IMR-90 (cell line): ENCODE data around the gene PIAS4.

Experiments
- MAFK ChIP-seq: IDR thresholded peaks from 2 replicates; pipeline ENCODE4 v1.6.1; 2012; ENCODE audit warnings: low read depth, low read length, improper control_type of control experiment
- RAD21 ChIP-seq: IDR thresholded peaks from 2 replicates; pipeline ENCODE4 v1.6.1; 2012; ENCODE audit warnings: low read length, improper control_type of control experiment
- RCOR1 ChIP-seq: IDR thresholded peaks from 2 replicates; pipeline ENCODE4 v1.6.1; 2012; ENCODE audit warnings: mild to moderate bottlenecking, low read length, improper control_type of control experiment; ENCODE audit not compliant: insufficient replicate concordance
- TF ChIP-seq, protein P1 (sequence below): conservative IDR thresholded peaks from 2 replicates; pipeline ENCODE4 v1.5.1; 2012; ENCODE audit warnings: mild to moderate bottlenecking, low read depth, low read length, improper control_type of control experiment

DNA sequence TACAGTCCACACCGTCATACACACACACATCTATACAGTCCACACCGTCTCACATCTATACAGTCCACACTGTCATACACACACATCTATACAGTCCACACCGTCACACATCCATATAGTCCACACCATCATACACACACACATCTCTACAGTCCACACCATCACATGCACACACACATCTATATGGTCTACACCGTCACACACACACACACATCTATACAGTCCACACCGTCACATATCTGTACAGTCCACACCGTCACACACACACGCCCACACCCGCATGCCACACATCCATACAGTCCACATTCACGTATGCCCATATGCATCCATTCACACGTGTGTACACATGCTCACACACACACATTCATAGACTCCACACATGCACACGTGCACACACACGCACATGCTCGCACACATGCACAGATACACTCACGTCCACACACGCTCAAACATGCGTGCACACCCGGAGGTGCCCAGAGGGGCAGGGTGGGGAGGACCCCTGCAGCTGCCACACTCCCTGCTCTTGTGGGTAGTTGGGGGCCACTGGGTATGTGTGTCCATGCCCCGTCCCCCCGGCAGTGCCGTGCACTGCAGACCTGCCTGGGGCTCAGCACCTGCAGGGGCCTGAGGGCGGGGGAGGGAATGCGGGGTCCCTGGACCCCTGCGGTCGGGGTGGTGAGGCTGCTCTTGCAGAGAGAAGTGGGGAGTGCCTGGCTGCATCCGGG lies 29.2 kb downstream of the PIAS4 start:
- TF ChIP-seq, protein P1, sequence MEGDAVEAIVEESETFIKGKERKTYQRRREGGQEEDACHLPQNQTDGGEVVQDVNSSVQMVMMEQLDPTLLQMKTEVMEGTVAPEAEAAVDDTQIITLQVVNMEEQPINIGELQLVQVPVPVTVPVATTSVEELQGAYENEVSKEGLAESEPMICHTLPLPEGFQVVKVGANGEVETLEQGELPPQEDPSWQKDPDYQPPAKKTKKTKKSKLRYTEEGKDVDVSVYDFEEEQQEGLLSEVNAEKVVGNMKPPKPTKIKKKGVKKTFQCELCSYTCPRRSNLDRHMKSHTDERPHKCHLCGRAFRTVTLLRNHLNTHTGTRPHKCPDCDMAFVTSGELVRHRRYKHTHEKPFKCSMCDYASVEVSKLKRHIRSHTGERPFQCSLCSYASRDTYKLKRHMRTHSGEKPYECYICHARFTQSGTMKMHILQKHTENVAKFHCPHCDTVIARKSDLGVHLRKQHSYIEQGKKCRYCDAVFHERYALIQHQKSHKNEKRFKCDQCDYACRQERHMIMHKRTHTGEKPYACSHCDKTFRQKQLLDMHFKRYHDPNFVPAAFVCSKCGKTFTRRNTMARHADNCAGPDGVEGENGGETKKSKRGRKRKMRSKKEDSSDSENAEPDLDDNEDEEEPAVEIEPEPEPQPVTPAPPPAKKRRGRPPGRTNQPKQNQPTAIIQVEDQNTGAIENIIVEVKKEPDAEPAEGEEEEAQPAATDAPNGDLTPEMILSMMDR = no peak
- TF ChIP-seq RCOR1 (no peak), RAD21 (no peak), MAFK (no peak)
